ENCODE data around the gene PLEKHA7.
"Not testable (repeated sequence)": the region's sequence is repeated elsewhere in the genome, so short reads cannot be mapped to it uniquely, and the experiment has no call there.

Gene PLEKHA7

GRCh38 chr11:16973338-16973964 is 40.8 kb downstream of the PLEKHA7 start:
- DNase-seq: no peak

DNA sequence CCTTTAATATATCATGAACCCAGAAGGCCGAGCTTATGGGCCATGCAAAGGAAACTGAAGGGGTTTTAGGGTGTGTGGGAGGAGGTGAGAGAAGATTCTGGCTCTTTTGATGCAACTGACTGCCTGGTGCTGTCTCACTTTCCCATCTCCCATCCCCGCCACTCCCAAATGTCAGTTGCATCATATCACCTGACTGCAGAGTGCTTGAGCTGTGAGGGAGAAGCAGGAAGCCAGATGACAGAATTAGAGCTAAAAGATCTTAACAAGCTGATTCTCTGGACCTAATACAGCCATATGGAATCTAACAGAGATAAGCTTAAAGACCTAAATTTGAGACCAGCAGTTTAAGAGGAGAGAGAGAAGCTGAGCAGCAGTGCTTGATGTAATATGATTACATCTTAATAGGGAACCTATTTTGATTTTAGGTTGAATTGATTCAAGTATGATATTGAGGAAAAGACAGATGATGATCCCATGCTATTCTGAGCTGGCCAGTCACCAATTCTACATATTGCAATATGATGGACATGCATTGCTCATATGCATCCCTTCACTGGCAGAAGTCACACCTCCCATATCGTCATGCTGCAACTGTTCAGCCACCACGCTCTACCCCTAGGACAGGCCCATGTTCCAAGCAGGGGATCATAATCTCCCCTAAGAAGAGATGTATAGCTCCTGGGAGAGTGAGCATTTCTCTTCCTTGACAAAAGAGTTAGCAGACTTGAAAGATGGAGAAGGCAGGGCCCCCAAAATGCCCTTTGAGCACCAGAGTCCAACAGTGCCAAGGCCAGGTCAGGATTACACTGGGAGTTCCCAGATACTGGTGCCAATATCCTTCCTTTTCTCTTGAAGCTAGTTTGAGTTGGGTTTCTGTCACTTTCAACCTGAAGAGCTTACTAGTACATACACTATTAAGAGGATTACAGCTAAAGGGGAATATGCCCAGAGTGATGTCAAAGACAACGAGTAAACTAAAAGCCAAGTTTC is 44.9 kb downstream of the PLEKHA7 start:
- no peak for DNase-seq

GRCh38 chr11:16968196-16968595 is 46.0 kb downstream of the PLEKHA7 start:
- DNase-seq: no peak

- DNase-seq: no peak
These were observed 47.1 kb downstream of the PLEKHA7 start for GRCh38 chr11:16966930-16967671.

- DNase-seq: no peak
These were observed 49.7 kb downstream of the PLEKHA7 start for GRCh38 chr11:16964501-16964900.

DNA sequence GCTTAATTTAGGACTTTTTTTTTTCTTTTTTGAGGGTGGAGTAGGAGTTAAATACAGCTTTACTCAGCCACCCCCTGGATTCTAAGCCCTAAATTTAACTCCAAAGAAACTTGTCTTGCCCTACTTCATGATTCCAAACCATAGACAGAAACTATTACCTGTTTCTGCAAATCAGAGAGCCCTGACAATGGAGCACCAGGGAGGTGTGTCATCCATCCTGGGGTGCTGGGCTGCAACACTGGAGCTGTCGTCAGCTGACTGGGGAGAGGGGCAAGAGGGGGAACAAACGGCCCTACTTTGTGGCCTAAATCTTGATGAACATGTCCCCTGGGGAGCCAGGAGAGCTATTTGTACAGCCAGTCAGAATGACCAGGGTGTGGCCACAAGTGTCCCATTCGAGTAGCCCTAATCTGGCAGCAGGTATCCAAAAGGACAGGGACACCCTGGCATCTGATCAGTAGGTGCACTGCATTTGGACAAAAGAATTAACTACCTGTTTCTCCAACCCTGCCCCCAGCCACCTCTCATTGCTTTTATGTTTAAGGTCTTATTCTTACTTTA is 50.8 kb downstream of the PLEKHA7 start:
- DNase-seq: no peak

- not testable (repeated sequence) for DNase-seq
These were observed 51.6 kb downstream of the PLEKHA7 start for GRCh38 chr11:16962589-16962988.

DNA sequence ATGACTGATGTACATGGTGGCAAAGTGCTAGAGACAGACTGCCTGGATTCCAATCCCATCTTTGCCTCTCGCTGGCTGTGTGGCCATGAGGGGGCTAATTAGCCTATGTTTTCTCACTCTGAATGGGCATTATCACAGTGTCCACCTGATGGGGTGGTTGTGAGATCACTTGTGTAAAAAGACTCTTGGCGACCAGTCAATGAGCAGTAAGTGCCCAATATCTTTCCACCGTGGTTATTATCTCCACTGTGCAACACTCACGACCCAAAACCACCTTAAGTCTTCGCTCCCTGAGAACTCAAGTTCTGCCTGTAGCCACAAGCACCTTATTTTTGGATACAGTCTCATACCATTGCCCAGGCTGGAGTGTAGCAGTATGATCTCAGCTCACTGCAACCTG is 52.1 kb downstream of the PLEKHA7 start:
- no peak for DNase-seq

DNA sequence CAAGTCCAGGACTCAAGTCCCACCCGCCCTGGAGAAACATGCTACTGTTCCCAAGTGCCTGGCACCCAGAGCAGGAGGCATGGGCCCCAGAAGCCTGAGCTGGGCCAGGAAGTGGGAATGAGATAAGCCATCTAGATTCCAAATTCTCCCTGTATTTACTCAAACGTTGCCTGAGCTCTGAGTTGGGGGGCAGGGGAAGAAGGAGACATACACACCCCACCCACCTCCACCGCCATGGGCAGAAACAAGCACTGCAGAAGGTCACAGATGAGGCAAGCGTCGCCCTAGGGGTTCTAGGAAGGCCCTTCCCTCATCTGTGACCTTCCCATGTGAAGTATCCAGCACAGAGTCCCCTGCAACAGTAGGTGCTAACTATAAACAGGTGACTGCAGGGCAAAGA is 54.0 kb downstream of the PLEKHA7 start:
- DNase-seq: no peak

DNA sequence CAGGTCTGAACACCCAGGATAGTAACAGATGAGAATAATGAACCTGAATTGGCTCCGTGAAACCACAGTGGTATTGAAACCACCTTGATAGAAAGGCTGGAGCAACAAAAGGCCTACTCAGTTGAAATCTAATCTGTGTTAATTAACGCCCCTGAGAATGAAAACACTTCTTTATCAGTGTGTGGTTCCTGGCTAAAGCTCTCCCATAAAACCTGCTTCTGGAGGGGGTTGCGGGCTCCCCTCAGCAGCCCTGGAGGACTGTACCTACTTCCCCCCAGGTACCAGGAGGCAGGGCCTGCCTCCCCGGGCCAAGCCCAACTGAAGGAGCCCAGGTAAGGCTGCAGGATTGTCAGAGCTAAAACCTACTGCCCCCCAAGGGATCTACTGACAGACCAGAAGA is 54.6 kb downstream of the PLEKHA7 start:
- no peak for DNase-seq

GRCh38 chr11:16958833-16959232 is 55.4 kb downstream of the PLEKHA7 start:
- no peak for DNase-seq

DNA sequence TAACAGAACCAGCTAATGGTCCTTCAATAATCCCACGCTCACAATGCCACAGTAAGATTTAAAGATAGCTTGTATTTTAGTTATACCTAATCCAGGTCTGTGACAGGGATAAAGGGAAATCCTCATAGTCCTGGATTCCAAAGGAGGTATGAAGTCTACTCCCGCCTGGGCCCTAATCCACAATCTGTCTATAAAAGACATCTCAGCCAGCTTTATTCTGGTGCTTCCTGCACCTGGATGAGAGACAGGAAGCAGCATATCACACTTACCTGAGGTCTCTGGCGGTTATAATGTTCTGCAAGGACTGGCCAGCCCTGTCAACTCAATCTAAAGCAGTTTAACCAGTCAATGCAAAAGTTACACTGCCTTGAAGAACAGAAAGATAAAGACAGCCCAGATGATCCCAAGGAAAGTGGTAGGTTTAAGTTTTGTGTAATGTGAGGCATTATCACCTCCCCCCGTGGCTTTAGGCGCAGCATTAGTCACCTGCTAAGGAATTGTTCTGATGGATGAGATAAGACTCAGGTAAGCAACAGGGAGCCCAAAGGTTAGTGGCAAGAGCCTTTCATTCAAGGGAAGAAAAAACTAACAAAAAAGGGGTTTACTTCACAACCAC is 57.6 kb downstream of the PLEKHA7 start:
- no peak for DNase-seq

- DNase-seq: no peak
These were observed 60.6 kb downstream of the PLEKHA7 start for GRCh38 chr11:16953663-16954062.

DNA sequence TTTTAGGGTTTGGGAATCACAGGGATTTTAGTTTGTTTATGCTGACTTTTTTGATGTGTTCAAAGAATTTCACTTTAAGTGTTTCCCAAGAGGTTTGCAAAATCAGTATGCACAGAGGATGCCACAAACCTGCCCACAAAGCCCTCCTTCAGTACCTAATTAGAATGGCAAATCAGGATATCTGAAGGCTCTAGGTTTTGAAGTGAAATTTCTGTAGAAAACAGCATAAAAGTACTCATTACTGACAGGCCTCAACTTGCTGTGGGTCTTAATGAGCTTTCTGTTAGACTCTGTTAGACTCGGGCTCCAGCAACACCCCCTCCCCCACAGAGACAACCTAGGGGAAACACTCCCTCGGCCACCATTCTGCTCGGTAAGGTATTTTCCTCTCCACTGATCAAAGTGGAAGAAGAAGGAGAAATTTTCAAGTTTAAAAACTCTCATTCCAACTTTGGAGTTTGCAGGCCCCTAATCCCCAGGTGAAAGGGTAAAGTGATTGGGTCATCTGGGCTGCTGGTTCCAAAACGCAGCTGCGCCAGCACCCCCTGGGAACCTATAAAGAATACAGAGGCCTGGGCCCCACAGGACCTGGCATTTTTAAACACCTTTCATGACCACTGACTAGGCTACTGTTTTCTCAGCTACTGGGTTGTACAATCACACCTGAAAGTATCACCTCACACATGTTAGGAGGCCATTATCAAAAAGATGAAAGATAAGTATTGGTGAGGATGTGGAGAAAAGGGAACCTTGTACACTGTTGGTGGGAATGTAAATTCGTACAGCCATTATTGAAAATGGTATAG is 67.5 kb downstream of the PLEKHA7 start:
- no peak for DNase-seq

GRCh38 chr11:16945671-16946469 is 68.3 kb downstream of the PLEKHA7 start:
- DNase-seq: no peak

GRCh38 chr11:16942911-16943310 is 71.3 kb downstream of the PLEKHA7 start:
- no peak for DNase-seq

GRCh38 chr11:16942342-16942741 is 71.9 kb downstream of the PLEKHA7 start:
- no peak for DNase-seq

- DNase-seq: no peak
These were observed 72.3 kb downstream of the PLEKHA7 start for GRCh38 chr11:16941935-16942334.

GRCh38 chr11:16938061-16938460 is 76.2 kb downstream of the PLEKHA7 start:
- DNase-seq: no peak

DNA sequence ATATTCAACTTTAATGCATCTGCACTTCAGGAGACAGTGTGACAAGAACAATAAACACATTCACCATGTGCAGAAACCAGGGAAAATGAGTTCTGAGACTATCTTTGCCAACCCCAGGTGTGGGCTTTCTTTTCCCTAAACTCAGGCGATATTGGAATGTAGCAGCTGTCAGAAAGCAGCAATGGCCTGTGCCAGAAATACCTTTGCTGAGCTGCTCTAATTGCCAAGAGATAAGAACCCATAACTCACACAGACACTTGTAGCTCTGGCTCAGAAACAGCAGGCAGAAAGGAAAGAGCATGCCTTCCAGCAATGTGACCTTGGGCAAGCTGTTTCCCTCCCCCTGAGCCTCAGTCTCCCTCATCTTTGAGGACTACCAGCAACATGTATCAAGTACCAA is 77.6 kb downstream of the PLEKHA7 start:
- no peak for DNase-seq
